ENCODE measurements around the gene RELA. TPM values are rescaled to one million over a fixed set of nuclear protein-coding genes. Genes with fewer than 3 reads are reported as not detected.
A peak's percentile ranks its signal among the peaks of the same experiment; 100 is the strongest.

RELA gene
- total and polyA plus RNA-seq, 2 of the 13 experiments (the other 11 are each of a cell fraction or from before 2014, with no cell fraction given) = 21.4 to 40.5 TPM

DNA sequence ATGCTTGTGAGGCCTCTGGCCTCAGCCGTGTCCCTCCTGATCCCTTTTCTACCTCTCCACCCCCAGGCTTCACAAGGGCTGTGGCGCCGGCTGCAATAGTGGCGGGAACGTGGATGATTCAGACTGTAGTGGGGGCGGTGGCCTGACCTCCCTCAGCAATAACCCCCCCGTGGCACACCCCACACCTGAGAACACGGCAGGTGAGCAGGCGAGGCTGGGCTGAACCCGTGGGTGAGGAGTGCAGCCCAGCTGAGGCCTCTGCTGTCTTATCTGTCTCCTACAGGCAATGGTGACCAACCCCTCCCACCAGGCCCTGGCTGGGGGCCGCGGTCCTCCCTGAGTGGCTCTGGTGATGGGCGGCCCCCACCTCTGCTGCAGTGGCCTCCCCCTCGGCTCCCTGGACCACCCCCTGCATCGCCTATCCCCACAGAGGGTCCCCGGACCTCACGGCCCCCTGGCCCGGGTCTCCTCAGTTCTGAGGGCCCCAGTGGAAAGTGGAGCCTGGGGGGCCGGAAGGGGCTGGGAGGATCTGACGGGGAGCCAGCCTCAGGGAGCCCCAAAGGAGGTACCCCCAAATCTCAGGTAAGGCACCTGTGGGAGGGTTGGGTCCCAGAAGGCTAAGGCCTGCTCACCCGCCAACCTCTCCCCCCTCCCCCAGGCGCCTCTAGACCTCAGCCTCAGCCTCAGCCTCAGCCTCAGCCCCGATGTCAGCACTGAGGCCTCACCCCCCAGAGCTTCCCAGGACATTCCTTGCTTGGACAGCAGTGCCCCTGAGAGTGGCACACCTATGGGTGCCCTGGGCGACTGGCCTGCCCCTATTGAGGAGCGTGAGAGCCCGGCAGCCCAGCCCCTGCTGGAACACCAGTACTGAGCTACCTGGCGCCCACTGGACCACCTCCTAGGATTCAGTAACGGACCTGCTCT, 26.3 kb downstream of the RELA start:
- Histone ChIP-seq H3K4me1 (ENCODE audit: insufficient read depth, low read length) (peaks cover 33% of the 10 kb centered on the region), H4K20me1 (ENCODE audit: insufficient read depth, low read length) (no peaks in the 10 kb centered on the region), H3K27ac (ENCODE audit: extremely low read length, insufficient read depth, low read length) (no peak overlapping the region), H3K36me3 (replicated peaks in 1 of 2; ENCODE audit: control insufficient read depth in 1 of 2, insufficient read depth in 2 of 2, low read length in 2 of 2) (peaks cover 23 to 37% of the 10 kb centered on the region in 2 experiments; a peak in 4 of 5 replicates), H3K79me2 (ENCODE audit: insufficient read depth, low read length) (no peaks in the 10 kb centered on the region), H2AFZ (ENCODE audit: low read length) (no peak overlapping the region), H3K4me3 (replicated peaks in 1 of 3; ENCODE audit: insufficient read depth in 1 of 3, low read depth in 2 of 3, low read length in 3 of 3) (no peak overlapping the region), H3K9ac (ENCODE audit: insufficient read depth, low read depth, low read length) (peak overlapping the region; percentile 15; the same call in 1 of the 2 replicates), H3K4me2 (ENCODE audit: low read depth, low read length) (no peak overlapping the region), H3K9me3 (ENCODE audit: low read length) (no peaks in the 10 kb centered on the region), H3K27me3 (ENCODE audit: control insufficient read depth in 1 of 2, insufficient read depth in 2 of 2, low read length in 2 of 2) (no peaks in the 10 kb centered on the region)
- WGBS (ENCODE audit: low lambda C conversion rate) = over 99% methylated on average over 19 of the region's 28 CpGs
- ATAC-seq = no peak
- in situ Hi-C loops (cut with HindIII; ENCODE audit: extremely low pct_ligation_motif_present, low pct_unique_long_range_greater_than_20kb) (no loop called here), intact Hi-C loops (cut with micrococcal nuclease; ENCODE audit: unreplicated experiment) (no loop called here)
- TF ChIP-seq SETDB1 (CRISPR knock-in tag; IDR thresholded peaks at IDR 0.05; ENCODE audit: borderline replicate concordance) = no peak
- no peak for TF ChIP-seq ZNF17 (CRISPR knock-in tag; IDR thresholded peaks at IDR 0.05)
- TF ChIP-seq JDP2 (CRISPR knock-in tag; IDR thresholded peaks at IDR 0.05; ENCODE audit: borderline replicate concordance) = no peak
- no peak for TF ChIP-seq KAT7 (CRISPR knock-in tag; IDR thresholded peaks at IDR 0.05; ENCODE audit: borderline replicate concordance)
- TF ChIP-seq, protein P1, sequence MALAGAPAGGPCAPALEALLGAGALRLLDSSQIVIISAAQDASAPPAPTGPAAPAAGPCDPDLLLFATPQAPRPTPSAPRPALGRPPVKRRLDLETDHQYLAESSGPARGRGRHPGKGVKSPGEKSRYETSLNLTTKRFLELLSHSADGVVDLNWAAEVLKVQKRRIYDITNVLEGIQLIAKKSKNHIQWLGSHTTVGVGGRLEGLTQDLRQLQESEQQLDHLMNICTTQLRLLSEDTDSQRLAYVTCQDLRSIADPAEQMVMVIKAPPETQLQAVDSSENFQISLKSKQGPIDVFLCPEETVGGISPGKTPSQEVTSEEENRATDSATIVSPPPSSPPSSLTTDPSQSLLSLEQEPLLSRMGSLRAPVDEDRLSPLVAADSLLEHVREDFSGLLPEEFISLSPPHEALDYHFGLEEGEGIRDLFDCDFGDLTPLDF (CRISPR knock-in tag; IDR thresholded peaks at IDR 0.05) = no peak
- TF ChIP-seq, protein P2, sequence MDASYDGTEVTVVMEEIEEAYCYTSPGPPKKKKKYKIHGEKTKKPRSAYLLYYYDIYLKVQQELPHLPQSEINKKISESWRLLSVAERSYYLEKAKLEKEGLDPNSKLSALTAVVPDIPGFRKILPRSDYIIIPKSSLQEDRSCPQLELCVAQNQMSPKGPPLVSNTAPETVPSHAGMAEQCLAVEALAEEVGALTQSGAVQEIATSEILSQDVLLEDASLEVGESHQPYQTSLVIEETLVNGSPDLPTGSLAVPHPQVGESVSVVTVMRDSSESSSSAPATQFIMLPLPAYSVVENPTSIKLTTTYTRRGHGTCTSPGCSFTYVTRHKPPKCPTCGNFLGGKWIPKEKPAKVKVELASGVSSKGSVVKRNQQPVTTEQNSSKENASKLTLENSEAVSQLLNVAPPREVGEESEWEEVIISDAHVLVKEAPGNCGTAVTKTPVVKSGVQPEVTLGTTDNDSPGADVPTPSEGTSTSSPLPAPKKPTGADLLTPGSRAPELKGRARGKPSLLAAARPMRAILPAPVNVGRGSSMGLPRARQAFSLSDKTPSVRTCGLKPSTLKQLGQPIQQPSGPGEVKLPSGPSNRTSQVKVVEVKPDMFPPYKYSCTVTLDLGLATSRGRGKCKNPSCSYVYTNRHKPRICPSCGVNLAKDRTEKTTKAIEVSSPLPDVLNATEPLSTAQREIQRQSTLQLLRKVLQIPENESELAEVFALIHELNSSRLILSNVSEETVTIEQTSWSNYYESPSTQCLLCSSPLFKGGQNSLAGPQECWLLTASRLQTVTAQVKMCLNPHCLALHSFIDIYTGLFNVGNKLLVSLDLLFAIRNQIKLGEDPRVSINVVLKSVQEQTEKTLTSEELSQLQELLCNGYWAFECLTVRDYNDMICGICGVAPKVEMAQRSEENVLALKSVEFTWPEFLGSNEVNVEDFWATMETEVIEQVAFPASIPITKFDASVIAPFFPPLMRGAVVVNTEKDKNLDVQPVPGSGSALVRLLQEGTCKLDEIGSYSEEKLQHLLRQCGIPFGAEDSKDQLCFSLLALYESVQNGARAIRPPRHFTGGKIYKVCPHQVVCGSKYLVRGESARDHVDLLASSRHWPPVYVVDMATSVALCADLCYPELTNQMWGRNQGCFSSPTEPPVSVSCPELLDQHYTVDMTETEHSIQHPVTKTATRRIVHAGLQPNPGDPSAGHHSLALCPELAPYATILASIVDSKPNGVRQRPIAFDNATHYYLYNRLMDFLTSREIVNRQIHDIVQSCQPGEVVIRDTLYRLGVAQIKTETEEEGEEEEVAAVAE (CRISPR knock-in tag; IDR thresholded peaks at IDR 0.05; ENCODE audit: borderline replicate concordance) = no peak
- ChIA-PET POLR2A (interaction anchor here (4.6 kb wide), 1 partner anchor 17 kb away, joined by 78 read pairs; no protein-coding TSS in a partner anchor), CTCF (ENCODE audit: low intra/inter-chr PET ratio, low total read pairs) (no interaction called here)
- no TSS peak for BruUV-seq (replicated peaks)
- no peak for DNase-seq (ENCODE audit: low spot score)
- no peak for FAIRE-seq

Data from HepG2 (cell line).